Fibroblast of pulmonary artery (primary cell): ENCODE measurements around the gene SPOCK1.

ENCODE experiments used
- DNase-seq: peaks from one replicate; pipeline ENCODE4 v3.0.0-alpha.2; 2010; ENCODE audit warnings: low read depth
- H3K4me3 ChIP-seq: replicated peaks from 2 replicates; pipeline ENCODE4 v1.5.1; 2011; ENCODE audit warnings: low read depth, mild to moderate bottlenecking, control low read depth, low read length, moderate library complexity
- CTCF ChIP-seq: IDR thresholded peaks from 2 replicates; pipeline ENCODE4 v1.5.1; 2011; ENCODE audit warnings: mild to moderate bottlenecking, control low read depth, low read length, inconsistent platforms; ENCODE audit errors: missing control alignments

Gene SPOCK1

DNA sequence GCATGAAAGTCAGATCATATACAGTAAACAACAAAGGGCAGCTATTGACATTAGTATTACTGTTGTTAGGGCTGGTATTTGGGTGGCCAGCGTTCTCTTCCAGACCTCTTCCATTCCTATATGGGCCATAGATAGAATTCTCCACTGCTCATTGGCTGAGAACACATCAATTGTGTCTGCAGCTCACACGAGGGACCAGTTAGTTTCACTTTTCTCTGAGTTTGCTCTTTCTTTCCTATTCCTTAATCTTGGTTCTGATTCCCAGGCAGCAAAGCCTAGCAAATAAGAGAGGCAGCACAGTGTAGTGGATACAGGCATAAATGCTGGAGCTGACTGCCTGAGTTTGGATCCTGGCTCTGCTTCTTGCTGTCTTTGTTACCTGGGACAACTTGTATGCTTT, 476.4 kb downstream of the SPOCK1 start:
- H3K4me3 ChIP-seq, result no peak overlapping the region
- DNase-seq, result peak; percentile 14
- no peak for TF ChIP-seq CTCF

DNA sequence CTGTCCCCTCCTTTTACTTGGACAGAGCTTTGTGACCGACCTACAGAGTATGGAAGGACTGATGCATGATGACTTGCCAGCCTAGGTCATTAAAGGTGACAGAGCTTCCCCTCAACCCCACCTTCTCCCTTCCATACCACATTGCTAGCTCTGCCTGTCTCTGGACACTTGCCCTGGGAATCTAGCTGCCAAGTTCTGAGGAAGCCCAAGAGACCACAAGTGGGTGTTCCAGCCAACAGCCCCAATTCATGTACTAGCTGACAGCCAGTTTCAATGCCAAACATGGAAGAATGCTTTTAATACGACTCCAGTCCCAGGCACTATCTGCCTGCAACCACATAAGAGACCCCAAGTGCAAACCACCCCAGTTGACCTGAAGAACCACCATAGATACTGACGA, 477.1 kb downstream of the SPOCK1 start:
- TF ChIP-seq CTCF, result no peak
- no peak overlapping the region for H3K4me3 ChIP-seq
- DNase-seq, result peak; percentile 26

DNA sequence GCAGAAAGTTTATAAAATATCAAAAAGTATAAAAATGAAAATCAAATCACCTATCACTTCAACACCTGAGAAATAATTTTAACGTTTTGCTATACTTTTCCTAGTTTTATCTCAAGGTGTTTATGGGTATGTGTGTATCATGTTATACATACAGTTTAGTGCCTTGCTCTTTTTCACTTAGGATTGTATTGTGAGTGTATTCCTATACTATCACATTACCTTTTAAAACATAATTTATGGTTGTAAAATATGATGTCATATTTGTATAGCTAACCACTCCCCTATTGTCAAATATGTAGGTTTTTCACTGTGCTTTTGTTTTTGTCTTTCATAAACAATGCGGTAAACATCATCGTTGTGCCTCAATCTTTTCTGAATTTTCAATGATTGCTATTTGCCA, 479.9 kb downstream of the SPOCK1 start:
- no peak for DNase-seq
- H3K4me3 ChIP-seq, result no peak overlapping the region
- TF ChIP-seq CTCF, result no peak

DNA sequence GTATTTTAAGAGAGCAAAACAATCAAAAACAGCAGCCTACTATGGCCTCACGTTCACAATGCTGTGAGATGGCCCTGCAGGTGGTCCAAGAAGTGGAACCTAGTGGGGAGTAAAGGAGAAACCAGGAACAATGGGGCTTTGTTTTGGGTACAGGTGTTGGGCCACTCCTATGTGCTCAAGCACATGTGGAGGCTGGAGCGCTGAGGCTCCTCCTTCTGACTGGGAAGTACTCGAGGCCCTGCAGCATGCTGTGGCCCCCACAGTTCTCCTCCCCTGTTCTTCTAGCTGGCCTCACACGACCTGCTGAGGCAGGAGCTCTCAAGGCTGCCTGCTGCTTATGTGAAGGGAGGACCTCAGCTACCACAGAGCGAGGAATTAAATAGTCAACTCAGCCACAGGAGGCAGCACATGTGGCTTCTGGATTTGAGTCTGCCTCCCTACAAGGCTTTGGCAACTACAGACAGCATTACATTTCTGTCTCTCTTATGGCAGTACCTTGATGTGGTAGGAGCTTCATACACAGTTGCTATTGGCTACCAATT, 482.3 kb downstream of the SPOCK1 start:
- TF ChIP-seq CTCF, result peak; percentile 9

DNA sequence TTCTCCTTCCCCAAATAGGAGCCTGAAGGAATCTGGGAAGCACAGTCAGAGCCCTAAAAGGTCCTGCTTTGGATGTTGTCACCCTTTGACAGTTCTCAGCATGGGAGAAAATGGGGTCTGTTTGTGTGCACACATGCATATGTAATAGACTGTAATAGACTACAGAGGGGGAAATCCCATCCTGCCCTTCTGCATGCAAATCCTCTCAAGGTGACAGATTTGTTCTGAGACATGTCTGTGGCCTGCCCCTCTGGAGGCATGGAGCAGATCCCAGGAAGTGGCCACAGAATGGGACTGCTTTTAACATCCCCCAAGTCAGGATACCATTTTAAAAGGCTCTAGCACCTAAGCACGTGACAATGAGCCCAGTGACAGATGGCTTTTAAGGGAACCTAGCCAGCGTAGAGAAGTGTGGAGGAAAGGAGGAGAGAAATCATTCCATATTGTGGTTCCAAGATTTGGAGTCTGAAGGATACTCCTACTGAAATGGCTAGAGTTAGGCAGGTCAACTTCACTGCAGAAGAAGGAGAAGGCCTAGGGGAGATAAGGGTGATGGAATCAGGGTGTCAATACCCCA, 483.5 kb downstream of the SPOCK1 start:
- TF ChIP-seq CTCF, result no peak
- H3K4me3 ChIP-seq, result no peak overlapping the region
- no peak for DNase-seq

More for the DNA sequence above, 482.3 kb downstream of the SPOCK1 start:
- no peak overlapping the region for H3K4me3 ChIP-seq
- DNase-seq, result peak; percentile 13

- no peak for DNase-seq
- H3K4me3 ChIP-seq, result no peak overlapping the region
- no peak for TF ChIP-seq CTCF
Measured at GRCh38 chr5:137014731-137015130, 484.4 kb downstream of the SPOCK1 start.

DNA sequence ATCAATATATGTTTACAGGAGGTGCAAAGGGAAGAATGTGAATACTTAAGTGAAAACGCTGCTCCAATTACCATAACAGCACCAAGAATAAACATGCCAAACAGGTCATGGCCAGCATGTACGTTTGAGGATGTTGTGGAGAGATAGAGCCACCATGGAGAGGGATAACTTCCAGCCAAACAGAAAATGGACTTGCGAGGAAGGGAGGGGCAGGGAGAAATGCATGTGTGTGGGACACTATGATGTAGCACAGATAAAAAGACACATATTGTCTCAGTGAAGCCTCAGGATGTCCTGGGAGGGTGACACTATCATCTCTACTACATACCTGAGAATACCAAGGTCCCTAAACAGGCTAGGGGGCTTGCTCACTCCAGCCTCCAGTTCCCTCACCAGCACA, 488.9 kb downstream of the SPOCK1 start:
- DNase-seq, result no peak
- TF ChIP-seq CTCF, result no peak

More for the DNA sequence above, 488.9 kb downstream of the SPOCK1 start:
- H3K4me3 ChIP-seq, result no peak overlapping the region
